GM13977 (cell line): Measurements from ENCODE around the gene HRK.

Experiments used
- DNase-seq: peaks from one replicate; pipeline ENCODE4 v3.0.0; 2012; ENCODE audit warnings: low spot score
- in situ Hi-C: fragments of 300-500 bp; cut with MboI; formaldehyde crosslinking; loops from one replicate; pipeline ENCODE4 v1.12.0; 2022; ENCODE audit warnings: low sequenced_read_pairs, low pct_unique_long_range_greater_than_20kb, mixed read lengths, inconsistent platforms; ENCODE audit not compliant: unreplicated experiment
- TF ChIP-seq, protein P1 (sequence below): IDR thresholded peaks from 2 replicates; pipeline ENCODE4 v1.5.1; 2012; ENCODE audit warnings: mild to moderate bottlenecking, control low read depth; ENCODE audit not compliant: insufficient read depth; ENCODE audit errors: extremely low read depth, missing control alignments

HRK gene

DNA sequence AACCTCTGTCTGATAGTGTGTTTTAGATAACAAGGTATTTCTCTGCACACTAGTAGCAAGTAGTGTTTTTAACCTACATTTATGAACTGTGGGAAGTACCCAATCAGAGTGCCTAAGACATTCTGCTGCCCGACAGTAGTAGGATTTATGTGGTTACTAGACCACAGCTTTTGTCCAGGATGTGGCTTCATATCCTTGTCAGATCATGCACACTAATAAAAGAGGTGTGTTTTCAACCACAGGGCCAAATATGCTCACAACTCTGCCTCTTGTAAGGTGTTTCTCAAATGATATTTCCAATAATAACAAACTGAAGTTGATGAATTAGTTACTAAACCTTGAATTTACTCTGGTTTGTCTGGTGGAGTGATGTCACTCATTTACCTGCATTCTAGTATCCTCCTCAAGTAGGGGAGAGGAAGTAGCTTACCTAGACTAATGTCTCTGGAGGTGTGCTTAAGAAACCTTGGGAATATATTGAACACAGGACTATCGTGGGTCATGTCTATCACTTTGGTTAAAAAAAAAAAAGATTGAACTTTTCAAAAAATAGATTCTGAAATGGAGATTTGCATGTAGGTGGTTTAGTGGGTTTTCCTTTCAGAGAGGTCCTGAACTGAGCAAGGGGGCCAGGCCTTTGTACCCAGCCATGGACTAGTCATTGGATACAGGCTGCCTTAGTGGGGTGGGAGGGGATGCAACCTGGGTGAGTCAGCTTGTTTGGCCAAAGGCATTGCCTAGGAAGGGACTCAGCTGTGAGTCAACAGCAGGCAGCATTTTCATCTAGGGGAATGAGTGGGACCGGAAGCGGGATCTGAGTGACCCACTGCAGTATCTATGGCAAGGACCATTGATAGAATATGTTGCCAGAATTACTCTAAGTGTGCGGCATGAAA lies 43.6 kb upstream of the HRK start:
- no peak for DNase-seq
- in situ Hi-C loops, result no loop called here
- TF ChIP-seq, protein P1, sequence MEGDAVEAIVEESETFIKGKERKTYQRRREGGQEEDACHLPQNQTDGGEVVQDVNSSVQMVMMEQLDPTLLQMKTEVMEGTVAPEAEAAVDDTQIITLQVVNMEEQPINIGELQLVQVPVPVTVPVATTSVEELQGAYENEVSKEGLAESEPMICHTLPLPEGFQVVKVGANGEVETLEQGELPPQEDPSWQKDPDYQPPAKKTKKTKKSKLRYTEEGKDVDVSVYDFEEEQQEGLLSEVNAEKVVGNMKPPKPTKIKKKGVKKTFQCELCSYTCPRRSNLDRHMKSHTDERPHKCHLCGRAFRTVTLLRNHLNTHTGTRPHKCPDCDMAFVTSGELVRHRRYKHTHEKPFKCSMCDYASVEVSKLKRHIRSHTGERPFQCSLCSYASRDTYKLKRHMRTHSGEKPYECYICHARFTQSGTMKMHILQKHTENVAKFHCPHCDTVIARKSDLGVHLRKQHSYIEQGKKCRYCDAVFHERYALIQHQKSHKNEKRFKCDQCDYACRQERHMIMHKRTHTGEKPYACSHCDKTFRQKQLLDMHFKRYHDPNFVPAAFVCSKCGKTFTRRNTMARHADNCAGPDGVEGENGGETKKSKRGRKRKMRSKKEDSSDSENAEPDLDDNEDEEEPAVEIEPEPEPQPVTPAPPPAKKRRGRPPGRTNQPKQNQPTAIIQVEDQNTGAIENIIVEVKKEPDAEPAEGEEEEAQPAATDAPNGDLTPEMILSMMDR, result no peak

DNA sequence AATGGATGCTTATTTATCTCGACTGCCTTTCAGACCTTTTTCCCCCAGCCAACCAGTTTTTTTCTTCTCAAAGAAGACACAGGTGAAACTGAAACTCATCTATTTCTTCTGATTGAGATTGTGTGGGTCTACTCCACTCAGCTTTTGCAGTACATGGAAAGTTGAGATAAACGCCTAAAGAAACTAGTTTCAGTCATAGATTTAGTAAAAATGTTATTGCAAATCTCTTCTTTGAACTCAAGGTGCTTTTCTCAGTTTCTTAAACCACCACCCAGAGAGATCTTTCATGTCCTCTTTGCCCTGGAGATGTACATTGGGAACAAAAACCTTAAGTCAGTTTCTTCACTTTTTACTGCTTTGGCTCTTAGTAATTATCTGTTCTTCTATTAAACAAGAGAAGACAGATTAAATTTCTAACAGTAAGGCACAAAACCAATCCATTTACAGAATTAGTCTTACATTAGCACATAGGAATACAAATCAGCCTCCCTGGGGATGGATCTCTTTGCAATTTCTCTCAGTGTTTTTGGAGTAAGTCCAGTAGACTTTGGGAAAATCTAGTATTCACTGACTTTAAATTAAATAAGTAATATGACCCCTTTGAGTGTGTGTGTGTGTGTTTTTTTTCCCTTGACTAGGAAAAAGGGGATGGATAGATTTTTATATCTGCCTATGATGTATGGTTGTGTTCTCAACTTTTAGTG lies 41.1 kb upstream of the HRK start:
- TF ChIP-seq, protein P1, result no peak
- in situ Hi-C loops, result no loop called here
- DNase-seq, result peak; percentile 48

DNA sequence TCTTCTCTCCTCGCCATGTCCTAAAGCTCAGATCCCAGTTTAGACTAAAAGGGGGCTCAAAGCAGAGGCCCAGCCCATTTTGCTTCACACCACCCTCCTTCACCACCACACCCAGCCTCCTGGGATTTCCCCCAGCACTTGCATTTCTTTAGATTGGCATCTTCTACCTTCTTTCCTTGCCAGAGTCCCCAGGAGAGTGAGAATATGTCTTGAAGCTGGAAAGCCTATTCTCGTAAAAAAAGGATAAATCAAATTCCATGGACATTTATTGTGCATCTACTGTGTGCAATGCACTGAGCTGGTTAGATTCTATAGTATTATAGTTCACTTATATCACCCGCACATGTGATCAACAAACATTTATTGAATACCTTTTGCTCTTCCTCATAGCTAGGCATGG lies 39.7 kb upstream of the HRK start:
- no peak for DNase-seq
- in situ Hi-C loops, result no loop called here
- TF ChIP-seq, protein P1, result no peak

DNA sequence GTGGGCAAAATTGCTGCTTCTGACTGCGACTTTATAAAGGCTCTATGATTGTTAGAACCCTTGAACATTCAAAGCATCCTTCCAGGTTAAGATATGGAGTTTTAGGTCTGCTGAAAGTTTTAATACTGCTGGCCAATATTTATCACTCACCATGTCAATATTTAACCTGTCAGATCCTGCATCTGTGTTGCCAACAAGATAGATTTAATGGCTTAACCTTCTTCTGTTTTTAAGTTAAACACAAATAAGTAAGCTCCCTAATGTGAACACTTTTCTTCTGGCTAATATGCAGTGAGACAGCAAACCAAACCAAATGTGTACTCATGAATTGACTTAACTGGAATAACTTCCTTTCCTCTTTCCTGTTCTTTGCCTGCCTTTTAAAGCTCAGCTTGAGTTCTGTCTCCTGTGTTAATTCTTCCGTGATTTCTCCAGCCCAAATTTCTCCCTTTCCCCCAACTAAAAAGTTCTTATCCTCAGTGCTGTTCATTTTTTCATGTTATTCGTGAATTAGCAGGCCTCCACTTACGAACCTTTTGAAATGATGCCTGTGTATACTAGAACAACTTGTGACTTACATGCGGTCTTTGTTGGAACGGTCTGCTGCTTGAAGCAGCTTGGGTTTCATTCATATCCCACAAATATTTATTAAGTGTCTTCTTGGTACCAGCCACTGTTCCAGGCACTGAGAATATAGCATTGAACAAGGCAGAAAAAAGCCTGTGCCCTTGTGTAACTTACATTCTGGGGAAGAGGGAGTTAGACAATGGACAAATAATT lies 38.7 kb upstream of the HRK start:
- no peak for DNase-seq
- in situ Hi-C loops, result no loop called here
- TF ChIP-seq, protein P1, result no peak

DNA sequence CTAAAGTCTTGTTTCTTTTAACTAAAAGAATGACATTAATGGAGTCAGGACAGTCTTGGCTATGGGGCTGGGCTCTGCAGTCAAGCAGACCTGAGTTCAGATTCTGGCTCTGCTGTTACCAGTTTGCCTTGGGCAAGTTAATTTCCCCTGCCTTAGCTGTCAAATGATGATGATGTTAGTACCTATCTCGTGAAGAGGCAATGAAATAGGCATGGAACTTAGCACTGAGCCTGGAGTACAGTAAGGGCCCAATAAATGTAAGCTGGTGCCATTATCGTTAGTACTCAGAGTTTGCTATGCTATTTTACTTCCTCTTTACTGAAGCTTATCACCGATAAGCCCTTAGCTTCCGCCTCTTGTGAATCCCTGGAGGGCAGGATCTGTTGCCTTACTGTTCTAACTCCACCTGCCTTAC lies 38.0 kb upstream of the HRK start:
- in situ Hi-C loops, result no loop called here
- no peak for DNase-seq
- TF ChIP-seq, protein P1, result no peak

DNA sequence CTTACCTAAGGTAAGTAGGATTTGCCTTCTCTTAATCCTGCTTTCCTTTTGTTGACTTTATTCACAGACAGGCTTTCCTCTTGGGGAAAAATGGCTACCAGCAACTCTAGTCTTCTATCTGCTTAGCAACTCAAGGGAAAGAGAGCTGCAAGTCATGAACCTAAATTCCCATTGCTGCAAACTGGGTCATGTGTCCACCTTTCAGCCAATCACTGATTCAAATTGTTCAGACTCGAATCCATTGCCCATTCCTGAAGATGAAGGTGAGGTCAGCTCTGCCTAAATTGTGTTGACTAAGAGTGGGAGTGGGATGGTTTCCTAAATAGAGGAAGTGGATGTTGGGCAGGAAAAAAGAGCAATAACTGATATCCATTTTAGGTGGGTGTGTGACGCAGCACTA lies 37.2 kb upstream of the HRK start:
- in situ Hi-C loops, result no loop called here
- no peak for DNase-seq
- TF ChIP-seq, protein P1, result no peak
